Mesodermal cell (in vitro differentiated cells): Measurements from ENCODE around the gene ZNF32.
"Not testable (repeated sequence)": the region's sequence is repeated elsewhere in the genome, so short reads cannot be mapped to it uniquely, and the experiment has no call there.

ENCODE experiments used
- H3K27ac ChIP-seq: 2 replicates; pipeline ENCODE4 v1.7.0; 2013; ENCODE audit warnings: mild to moderate bottlenecking, low read depth, low read length, moderate library complexity; ENCODE audit not compliant: severe bottlenecking
- H3K36me3 ChIP-seq: 2 replicates; pipeline ENCODE4 v1.7.1; 2013; ENCODE audit warnings: mild to moderate bottlenecking, low read length, moderate library complexity; ENCODE audit not compliant: control insufficient read depth, insufficient read depth
- H3K4me1 ChIP-seq: one replicate; pipeline ENCODE4 v1.7.1; 2013; ENCODE audit warnings: mild to moderate bottlenecking, low read length; ENCODE audit not compliant: insufficient read depth, control insufficient read depth, poor library complexity, severe bottlenecking
- H3K4me3 ChIP-seq: 2 replicates; pipeline ENCODE4 v1.7.0; 2013; ENCODE audit warnings: low read length, control low read depth, mild to moderate bottlenecking; ENCODE audit not compliant: insufficient read depth, poor library complexity, severe bottlenecking; ENCODE audit errors: extremely low read depth
- H3K9me3 ChIP-seq: 2 replicates; pipeline ENCODE4 v1.7.1; 2013; ENCODE audit warnings: mild to moderate bottlenecking, low read length, moderate library complexity; ENCODE audit not compliant: control insufficient read depth
- WGBS, 2 experiments: methylation state at CpG; one replicate each; pipeline ENCODE4 v1.1.5; 2013; ENCODE audit warnings: missing lambda C conversion rate in 2 of 2; ENCODE audit not compliant: insufficient coverage in 2 of 2; 5-methylcytosine and 5-hydroxymethylcytosine counted together

The ZNF32 gene

GRCh38 chr10:43635816-43636215, 12.9 kb downstream of the ZNF32 start:
- H3K36me3 ChIP-seq, H3K4me1 ChIP-seq, H3K27ac ChIP-seq, H3K4me3 ChIP-seq, H3K9me3 ChIP-seq: not testable (repeated sequence)
- no CpG with 5 or more reads among the region's 1 CpG for WGBS, 2 experiments

GRCh38 chr10:43628956-43629355, 19.7 kb downstream of the ZNF32 start:
- Histone ChIP-seq H3K4me1 (no peaks in the 10 kb centered on the region), H3K36me3 (no peaks in the 10 kb centered on the region), H3K4me3 (no peak overlapping the region), H3K27ac (no peak overlapping the region), H3K9me3 (no peaks in the 10 kb centered on the region)
- WGBS, 2 experiments: 92 to 100% methylated on average over 1 to 2 of the region's 4 CpGs

- Histone ChIP-seq H3K9me3 (no peaks in the 10 kb centered on the region), H3K4me1 (no peaks in the 10 kb centered on the region), H3K4me3 (no peak overlapping the region), H3K27ac (no peak overlapping the region), H3K36me3 (no peaks in the 10 kb centered on the region)
- WGBS, 2 experiments: 75% methylated on average over 1 of the region's 1 CpG; no CpG with 5 or more reads in 1 of the 2 experiments
Observed at GRCh38 chr10:43627942-43628341, 20.7 kb downstream of the ZNF32 start.

DNA sequence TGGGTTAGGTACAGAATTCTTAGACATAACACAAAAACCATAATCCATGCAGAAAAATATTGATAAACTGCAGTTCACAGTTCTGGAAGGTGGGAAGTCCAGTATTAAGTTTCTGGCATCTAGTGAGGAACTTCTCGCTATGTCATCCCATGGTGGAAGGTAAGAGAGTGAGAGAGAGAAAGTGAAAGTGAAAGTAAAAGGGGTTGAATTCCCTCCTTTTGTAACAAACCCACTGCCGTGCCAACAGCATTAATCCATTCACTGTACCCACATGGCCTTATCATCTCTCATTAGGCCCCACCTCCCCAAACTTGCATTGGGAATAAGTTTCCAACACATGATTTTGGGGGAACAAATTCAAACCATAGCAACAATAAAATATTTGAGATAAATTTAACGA, 25.3 kb downstream of the ZNF32 start:
- no peak overlapping the region for H3K27ac ChIP-seq
- no peak overlapping the region for H3K4me3 ChIP-seq
- H3K9me3 ChIP-seq: no peaks in the 10 kb centered on the region
- no peaks in the 10 kb centered on the region for H3K36me3 ChIP-seq
- WGBS, 2 experiments: no CpG with 5 or more reads among the region's 3 CpGs
- no peaks in the 10 kb centered on the region for H3K4me1 ChIP-seq

DNA sequence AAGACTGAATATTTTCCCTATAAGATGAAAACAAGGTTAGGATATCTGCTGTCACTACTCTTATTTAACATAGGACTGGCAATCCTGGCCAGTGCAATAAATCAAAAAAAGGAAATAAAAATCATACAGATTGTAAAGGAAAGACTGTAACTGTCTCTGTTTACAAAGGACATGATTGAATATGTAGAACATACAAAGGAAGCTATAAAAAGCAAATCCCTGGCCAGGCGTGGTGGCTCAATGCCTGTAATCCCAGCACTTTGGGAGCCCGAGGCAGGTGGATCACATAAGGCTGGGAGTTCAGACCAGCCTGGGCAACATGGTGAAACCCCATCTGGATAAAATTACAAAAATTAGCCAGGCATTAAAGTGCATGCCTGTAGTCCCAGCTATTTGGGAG, 26.6 kb downstream of the ZNF32 start:
- H3K36me3 ChIP-seq: peaks cover 5% of the 10 kb centered on the region
- no peaks in the 10 kb centered on the region for H3K4me1 ChIP-seq
- peaks cover 10% of the 10 kb centered on the region for H3K9me3 ChIP-seq
- no peak overlapping the region for H3K27ac ChIP-seq
- 55 to 95% methylated on average over 2 of the region's 2 CpGs for WGBS, 2 experiments
- no peak overlapping the region for H3K4me3 ChIP-seq

GRCh38 chr10:43619368-43619767, 29.3 kb downstream of the ZNF32 start:
- Histone ChIP-seq H3K9me3 (peaks cover 24% of the 10 kb centered on the region), H3K36me3 (peaks cover 21% of the 10 kb centered on the region), H3K27ac (no peak overlapping the region), H3K4me1 (no peaks in the 10 kb centered on the region), H3K4me3 (no peak overlapping the region)
- WGBS, 2 experiments: 78 to 80% methylated on average over 1 of the region's 2 CpGs

DNA sequence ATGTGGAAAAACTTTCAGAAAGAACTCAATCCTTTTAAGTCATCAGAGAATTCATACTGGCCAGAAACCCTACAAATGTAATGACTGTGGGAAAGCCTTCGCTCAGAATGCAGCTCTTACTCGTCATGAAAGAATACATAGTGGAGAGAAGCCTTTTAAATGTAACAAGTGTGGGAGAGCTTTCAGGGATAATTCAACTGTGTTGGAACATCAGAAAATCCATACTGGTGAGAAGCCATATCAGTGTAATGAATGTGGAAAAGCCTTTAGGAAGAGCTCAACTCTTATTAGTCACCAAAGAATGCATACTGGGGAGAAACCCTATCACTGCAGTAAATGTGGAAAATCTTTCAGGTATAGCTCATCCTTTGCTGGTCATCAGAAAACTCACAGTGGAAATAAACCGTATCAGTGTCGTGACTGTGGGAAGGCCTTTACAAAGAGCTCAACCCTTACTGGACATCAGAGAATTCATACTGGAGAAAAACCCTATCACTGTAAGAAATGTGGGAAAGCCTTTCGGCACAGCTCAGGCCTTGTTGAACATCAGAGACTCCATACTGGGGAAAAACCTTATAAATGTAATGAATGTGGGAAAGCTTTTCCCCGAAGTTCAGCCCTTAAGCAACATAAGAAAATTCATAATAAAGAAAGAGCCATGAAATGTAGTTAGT, 31.8 kb downstream of the ZNF32 start:
- Histone ChIP-seq H3K9me3 (peaks cover 29% of the 10 kb centered on the region), H3K4me3 (no peak overlapping the region), H3K4me1 (no peaks in the 10 kb centered on the region), H3K36me3 (peaks cover 27% of the 10 kb centered on the region), H3K27ac (no peak overlapping the region)
- WGBS, 2 experiments: 51 to 84% methylated on average over 2 of the region's 6 CpGs

DNA sequence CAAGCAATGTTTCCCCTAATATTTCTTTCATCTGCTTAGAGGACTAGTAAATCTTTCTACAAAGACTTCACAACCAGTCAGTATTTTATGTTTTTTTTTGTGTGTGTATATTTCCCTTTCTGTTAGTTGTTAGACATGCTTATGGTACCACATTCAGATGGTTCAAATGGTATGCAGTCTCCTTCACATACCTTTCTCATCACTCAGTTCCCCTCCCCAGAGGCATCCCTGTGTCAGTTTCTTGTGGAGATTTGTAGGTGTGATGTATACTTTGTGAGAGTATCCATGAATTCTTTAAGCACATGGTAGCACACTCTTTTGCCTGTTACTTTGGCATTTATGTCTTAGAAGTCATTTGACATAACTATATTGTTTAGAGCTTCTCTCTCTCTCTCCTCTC, 38.0 kb downstream of the ZNF32 start:
- Histone ChIP-seq H3K27ac (no peak overlapping the region), H3K4me1 (peaks cover 3% of the 10 kb centered on the region), H3K9me3 (peaks cover 5% of the 10 kb centered on the region), H3K4me3 (no peak overlapping the region), H3K36me3 (peaks cover 25% of the 10 kb centered on the region)

GRCh38 chr10:43607199-43607573, 41.5 kb downstream of the ZNF32 start:
- H3K4me1 ChIP-seq: peaks cover 3% of the 10 kb centered on the region
- 91 to 94% methylated on average over 6 to 10 of the region's 10 CpGs for whole genome bisulfite sequencing, 2 experiments
- H3K4me3 ChIP-seq: peak overlapping the region; percentile 64
- no peak overlapping the region for H3K27ac ChIP-seq
- peaks cover 16% of the 10 kb centered on the region for H3K36me3 ChIP-seq
- H3K9me3 ChIP-seq: no peaks in the 10 kb centered on the region

DNA sequence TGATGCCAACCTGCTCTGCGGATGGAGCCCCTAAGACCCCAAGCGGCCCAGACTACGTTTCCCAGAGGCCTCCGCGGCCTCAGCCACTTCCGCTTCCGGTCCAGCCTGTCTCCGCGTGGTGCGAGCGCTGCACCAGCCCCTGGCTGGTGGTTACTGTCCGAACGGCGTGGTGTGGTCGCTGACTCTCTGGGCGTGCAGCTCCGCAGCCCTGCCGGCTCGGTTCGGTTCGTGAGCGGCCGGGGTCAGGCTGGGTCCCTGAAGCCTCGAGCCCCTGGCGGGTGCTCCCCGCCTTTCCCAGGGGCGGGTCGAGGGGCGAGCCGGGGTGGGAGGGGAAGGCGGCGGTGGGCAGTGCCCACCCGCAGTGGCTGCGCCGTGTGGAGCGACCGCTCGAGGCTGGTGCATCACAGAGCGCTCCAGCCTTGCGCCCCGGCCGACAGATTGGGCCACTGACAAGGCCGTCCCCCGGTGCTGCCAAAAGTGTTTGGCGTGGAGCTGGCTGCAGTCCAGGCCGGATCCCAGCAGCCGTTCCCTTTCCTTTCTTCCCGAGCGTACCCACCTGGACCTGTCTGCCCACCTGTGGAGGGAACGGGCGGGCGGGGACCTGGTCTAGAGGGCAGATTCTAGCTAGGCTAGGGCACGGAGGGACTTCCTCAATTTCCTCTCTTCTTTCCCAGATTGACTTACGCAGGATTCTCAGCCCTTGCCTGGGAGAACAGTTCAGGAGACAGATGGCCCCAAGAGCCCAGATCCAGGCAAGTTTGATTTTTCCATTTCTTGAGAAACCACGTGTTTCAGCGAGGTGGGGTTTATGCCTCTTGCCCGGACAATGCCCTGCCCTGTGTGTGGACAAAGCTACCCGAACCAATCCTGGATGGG, 42.1 kb downstream of the ZNF32 start, which contains the start of gene ZNF485:
TSS of gene ZNF485 (plus strand) at position 116 of the 876 bp plus-strand sequence. CDS start at position 729, 613 bp downstream.
- 6% methylated on average over 42 to 56 of the region's 58 CpGs for WGBS, 2 experiments
- H3K9me3 ChIP-seq: no peaks in the 10 kb centered on the region
- no peak within 1 kb of the TSS for H3K27ac ChIP-seq
- H3K4me1 ChIP-seq: peaks cover 3% of the 10 kb centered on the region
- H3K36me3 ChIP-seq: peaks cover 16% of the 10 kb centered on the region
- peak within 1 kb of the TSS; percentile 64 for H3K4me3 ChIP-seq

- WGBS, 2 experiments: 68 to 73% methylated on average over 10 to 12 of the region's 12 CpGs
- Histone ChIP-seq H3K9me3 (no peaks in the 10 kb centered on the region), H3K4me3 (peak overlapping the region; percentile 64), H3K4me1 (peaks cover 3% of the 10 kb centered on the region), H3K36me3 (peaks cover 13% of the 10 kb centered on the region), H3K27ac (no peak overlapping the region)
Observed at GRCh38 chr10:43605850-43606322, 42.8 kb downstream of the ZNF32 start.
